HG02678 (cell line): ENCODE measurements around the gene LMNB1.
"Not testable (repeated sequence)": the region's sequence is repeated elsewhere in the genome, so short reads cannot be mapped to it uniquely, and the experiment has no call there.

Experiments
- ATAC-seq: cut with Tn5 transposase; IDR thresholded peaks from one replicate; pipeline ENCODE4 v1.9.1; 2021; ENCODE audit warnings: mild to moderate bottlenecking, moderate library complexity; ENCODE audit not compliant: unreplicated experiment

Gene LMNB1

GRCh38 chr5:126777975-126778674 lies 1.2 kb downstream of the LMNB1 start:
- peak; percentile 67 for ATAC-seq

GRCh38 chr5:126778675-126779403 lies 1.9 kb downstream of the LMNB1 start:
- ATAC-seq = peak; percentile 1

GRCh38 chr5:126780165-126780827 lies 3.4 kb downstream of the LMNB1 start:
- no peak for ATAC-seq

- ATAC-seq = not testable (repeated sequence)
Measured at GRCh38 chr5:126788409-126788808, 11.5 kb downstream of the LMNB1 start.

- no peak for ATAC-seq
Measured at GRCh38 chr5:126793097-126793496, 16.2 kb downstream of the LMNB1 start.

GRCh38 chr5:126793648-126794047 lies 16.7 kb downstream of the LMNB1 start:
- ATAC-seq = not testable (repeated sequence)

GRCh38 chr5:126794157-126794828 lies 17.4 kb downstream of the LMNB1 start:
- no peak for ATAC-seq

- ATAC-seq = no peak
Measured at GRCh38 chr5:126799780-126800179, 22.8 kb downstream of the LMNB1 start.

GRCh38 chr5:126801174-126801991 lies 24.4 kb downstream of the LMNB1 start:
- ATAC-seq = no peak

- ATAC-seq = no peak
Measured at GRCh38 chr5:126801992-126802294, 25.0 kb downstream of the LMNB1 start.

- ATAC-seq = no peak
Measured at GRCh38 chr5:126805063-126805462, 28.1 kb downstream of the LMNB1 start.

- peak; percentile 69 for ATAC-seq
Measured at GRCh38 chr5:126808521-126808988, 31.6 kb downstream of the LMNB1 start.

- no peak for ATAC-seq
Measured at GRCh38 chr5:126809916-126810315, 33.0 kb downstream of the LMNB1 start.

GRCh38 chr5:126810596-126811380 lies 33.9 kb downstream of the LMNB1 start:
- no peak for ATAC-seq

- ATAC-seq = no peak
Measured at GRCh38 chr5:126811515-126812198, 34.7 kb downstream of the LMNB1 start.

GRCh38 chr5:126812199-126812570 lies 35.2 kb downstream of the LMNB1 start:
- ATAC-seq = no peak

- ATAC-seq = not testable (repeated sequence)
Measured at GRCh38 chr5:126813799-126814198, 36.9 kb downstream of the LMNB1 start.

- ATAC-seq = no peak
Measured at GRCh38 chr5:126814721-126815404, 37.9 kb downstream of the LMNB1 start.

- no peak for ATAC-seq
Measured at GRCh38 chr5:126816649-126817048, 39.7 kb downstream of the LMNB1 start.
